Activated T-cell treated with anti-CD3 and anti-CD28 coated beads, Interleukin-2, amount 50 U/mL, for 24 hours (primary cell): ENCODE results near the gene AUP1.

Source experiments
- DNase-seq: peaks from one replicate; pipeline ENCODE4 v3.0.0-alpha.2; 2020
- H3K27ac Mint-ChIP-seq: 2 replicates; pipeline ENCODE4 v1.8.0; 2020; ENCODE audit warnings: mild to moderate bottlenecking, mixed read lengths
- H3K27me3 Mint-ChIP-seq: 2 replicates; pipeline ENCODE4 v1.8.0; 2020; ENCODE audit warnings: mixed read lengths
- H3K36me3 Mint-ChIP-seq: 2 replicates; pipeline ENCODE4 v1.8.0; 2020; ENCODE audit warnings: low read depth, mixed read lengths
- H3K4me1 Mint-ChIP-seq: 2 replicates; pipeline ENCODE4 v1.8.0; 2020; ENCODE audit warnings: low read depth, mixed read lengths
- H3K4me3 Mint-ChIP-seq: 2 replicates; pipeline ENCODE4 v1.8.0; 2020; ENCODE audit warnings: mild to moderate bottlenecking, moderate library complexity, mixed read lengths
- H3K9me3 Mint-ChIP-seq: 2 replicates; pipeline ENCODE4 v1.8.0; 2020; ENCODE audit warnings: mixed read lengths

The AUP1 gene

GRCh38 chr2:74551942-74552913 lies 22.7 kb upstream of the AUP1 start:
- DNase-seq, result no peak
- Mint-ChIP-seq H3K36me3 (peaks cover 22% of the 10 kb centered on the region), H3K4me3 (no peak overlapping the region), H3K4me1 (peaks cover 22% of the 10 kb centered on the region), H3K27me3 (peaks cover 43% of the 10 kb centered on the region), H3K9me3 (no peaks in the 10 kb centered on the region), H3K27ac (peak overlapping the region; percentile 1)

GRCh38 chr2:74551530-74551929 lies 22.0 kb upstream of the AUP1 start:
- no peak overlapping the region for H3K27ac Mint-ChIP-seq
- peaks cover 16% of the 10 kb centered on the region for H3K36me3 Mint-ChIP-seq
- H3K9me3 Mint-ChIP-seq, result no peaks in the 10 kb centered on the region
- no peak for DNase-seq
- H3K27me3 Mint-ChIP-seq, result peaks cover 45% of the 10 kb centered on the region
- H3K4me3 Mint-ChIP-seq, result no peak overlapping the region
- peaks cover 22% of the 10 kb centered on the region for H3K4me1 Mint-ChIP-seq

- Mint-ChIP-seq H3K27ac (no peak overlapping the region), H3K4me3 (no peak overlapping the region), H3K9me3 (no peaks in the 10 kb centered on the region), H3K27me3 (peaks cover 48% of the 10 kb centered on the region), H3K4me1 (peaks cover 14% of the 10 kb centered on the region), H3K36me3 (peaks cover 7% of the 10 kb centered on the region)
- no peak for DNase-seq
These were observed 20.7 kb upstream of the AUP1 start for GRCh38 chr2:74550231-74550630.

GRCh38 chr2:74548900-74549826 lies 19.7 kb upstream of the AUP1 start:
- Mint-ChIP-seq H3K36me3 (no peaks in the 10 kb centered on the region), H3K4me1 (peaks cover 13% of the 10 kb centered on the region), H3K4me3 (peak overlapping the region; percentile 67), H3K27me3 (peaks cover 48% of the 10 kb centered on the region), H3K27ac (no peak overlapping the region), H3K9me3 (no peaks in the 10 kb centered on the region)
- DNase-seq, result peak; percentile 50

- Mint-ChIP-seq H3K27ac (no peak overlapping the region), H3K4me3 (peak overlapping the region; percentile 66), H3K27me3 (peaks cover 48% of the 10 kb centered on the region), H3K9me3 (no peaks in the 10 kb centered on the region), H3K4me1 (peaks cover 12% of the 10 kb centered on the region), H3K36me3 (no peaks in the 10 kb centered on the region)
- DNase-seq, result no peak
These were observed 18.9 kb upstream of the AUP1 start for GRCh38 chr2:74548285-74548899.

GRCh38 chr2:74546004-74546403 lies 16.5 kb upstream of the AUP1 start:
- no peak overlapping the region for H3K27ac Mint-ChIP-seq

GRCh38 chr2:74544634-74545033 lies 15.1 kb upstream of the AUP1 start:
- no peaks in the 10 kb centered on the region for H3K9me3 Mint-ChIP-seq
- H3K27ac Mint-ChIP-seq, result no peak overlapping the region
- peaks cover 7% of the 10 kb centered on the region for H3K4me1 Mint-ChIP-seq

More at GRCh38 chr2:74546004-74546403, 16.5 kb upstream of the AUP1 start:
- no peaks in the 10 kb centered on the region for H3K36me3 Mint-ChIP-seq
- H3K4me3 Mint-ChIP-seq, result no peak overlapping the region
- peaks cover 42% of the 10 kb centered on the region for H3K27me3 Mint-ChIP-seq
- no peaks in the 10 kb centered on the region for H3K9me3 Mint-ChIP-seq
- H3K4me1 Mint-ChIP-seq, result peaks cover 8% of the 10 kb centered on the region
- no peak for DNase-seq

GRCh38 chr2:74542978-74543377 lies 13.5 kb upstream of the AUP1 start:
- peaks cover 37% of the 10 kb centered on the region for H3K27me3 Mint-ChIP-seq
- no peaks in the 10 kb centered on the region for H3K4me1 Mint-ChIP-seq
- no peaks in the 10 kb centered on the region for H3K9me3 Mint-ChIP-seq
- H3K4me3 Mint-ChIP-seq, result no peak overlapping the region
- H3K27ac Mint-ChIP-seq, result no peak overlapping the region
- DNase-seq, result no peak
- H3K36me3 Mint-ChIP-seq, result no peaks in the 10 kb centered on the region

More at GRCh38 chr2:74544634-74545033, 15.1 kb upstream of the AUP1 start:
- no peak for DNase-seq
- Mint-ChIP-seq H3K36me3 (no peaks in the 10 kb centered on the region), H3K4me3 (no peak overlapping the region), H3K27me3 (peaks cover 34% of the 10 kb centered on the region)

GRCh38 chr2:74540291-74540690 lies 10.8 kb upstream of the AUP1 start:
- DNase-seq, result no peak
- Mint-ChIP-seq H3K4me3 (no peak overlapping the region), H3K27me3 (peaks cover 29% of the 10 kb centered on the region), H3K27ac (no peak overlapping the region), H3K36me3 (no peaks in the 10 kb centered on the region), H3K4me1 (no peaks in the 10 kb centered on the region), H3K9me3 (no peaks in the 10 kb centered on the region)

- peaks cover 2% of the 10 kb centered on the region for H3K36me3 Mint-ChIP-seq
- H3K4me1 Mint-ChIP-seq, result no peaks in the 10 kb centered on the region
- no peaks in the 10 kb centered on the region for H3K9me3 Mint-ChIP-seq
- peaks cover 29% of the 10 kb centered on the region for H3K27me3 Mint-ChIP-seq
- no peak for DNase-seq
- H3K4me3 Mint-ChIP-seq, result no peak overlapping the region
- H3K27ac Mint-ChIP-seq, result no peak overlapping the region
These were observed 9.4 kb upstream of the AUP1 start for GRCh38 chr2:74538881-74539339.

GRCh38 chr2:74537140-74537539 lies 7.6 kb upstream of the AUP1 start:
- H3K9me3 Mint-ChIP-seq, result no peaks in the 10 kb centered on the region

GRCh38 chr2:74536166-74536950 lies 6.9 kb upstream of the AUP1 start:
- Mint-ChIP-seq H3K27me3 (peaks cover 24% of the 10 kb centered on the region), H3K9me3 (no peaks in the 10 kb centered on the region), H3K4me3 (no peak overlapping the region)

More at GRCh38 chr2:74537140-74537539, 7.6 kb upstream of the AUP1 start:
- peaks cover 25% of the 10 kb centered on the region for H3K27me3 Mint-ChIP-seq
- DNase-seq, result no peak
- no peak overlapping the region for H3K4me3 Mint-ChIP-seq
- H3K36me3 Mint-ChIP-seq, result peaks cover 18% of the 10 kb centered on the region
- no peak overlapping the region for H3K27ac Mint-ChIP-seq
- H3K4me1 Mint-ChIP-seq, result peaks cover 2% of the 10 kb centered on the region

GRCh38 chr2:74535440-74535965 lies 6.0 kb upstream of the AUP1 start:
- H3K4me1 Mint-ChIP-seq, result peaks cover 17% of the 10 kb centered on the region
- no peak for DNase-seq
- no peak overlapping the region for H3K27ac Mint-ChIP-seq
- H3K9me3 Mint-ChIP-seq, result no peaks in the 10 kb centered on the region
- H3K27me3 Mint-ChIP-seq, result peaks cover 24% of the 10 kb centered on the region
- no peak overlapping the region for H3K4me3 Mint-ChIP-seq
- peaks cover 34% of the 10 kb centered on the region for H3K36me3 Mint-ChIP-seq

More at GRCh38 chr2:74536166-74536950, 6.9 kb upstream of the AUP1 start:
- H3K27ac Mint-ChIP-seq, result no peak overlapping the region
- DNase-seq, result no peak
- H3K4me1 Mint-ChIP-seq, result peaks cover 10% of the 10 kb centered on the region
- peaks cover 26% of the 10 kb centered on the region for H3K36me3 Mint-ChIP-seq
